ENCODE data around the gene MBD6. TPM values are rescaled to one million over a fixed set of nuclear protein-coding genes. Genes with fewer than 3 reads are reported as not detected.

Gene MBD6
- total RNA-seq, 4 donors from 2014 or later: 14.9 to 138 (median 17.1) TPM

DNA sequence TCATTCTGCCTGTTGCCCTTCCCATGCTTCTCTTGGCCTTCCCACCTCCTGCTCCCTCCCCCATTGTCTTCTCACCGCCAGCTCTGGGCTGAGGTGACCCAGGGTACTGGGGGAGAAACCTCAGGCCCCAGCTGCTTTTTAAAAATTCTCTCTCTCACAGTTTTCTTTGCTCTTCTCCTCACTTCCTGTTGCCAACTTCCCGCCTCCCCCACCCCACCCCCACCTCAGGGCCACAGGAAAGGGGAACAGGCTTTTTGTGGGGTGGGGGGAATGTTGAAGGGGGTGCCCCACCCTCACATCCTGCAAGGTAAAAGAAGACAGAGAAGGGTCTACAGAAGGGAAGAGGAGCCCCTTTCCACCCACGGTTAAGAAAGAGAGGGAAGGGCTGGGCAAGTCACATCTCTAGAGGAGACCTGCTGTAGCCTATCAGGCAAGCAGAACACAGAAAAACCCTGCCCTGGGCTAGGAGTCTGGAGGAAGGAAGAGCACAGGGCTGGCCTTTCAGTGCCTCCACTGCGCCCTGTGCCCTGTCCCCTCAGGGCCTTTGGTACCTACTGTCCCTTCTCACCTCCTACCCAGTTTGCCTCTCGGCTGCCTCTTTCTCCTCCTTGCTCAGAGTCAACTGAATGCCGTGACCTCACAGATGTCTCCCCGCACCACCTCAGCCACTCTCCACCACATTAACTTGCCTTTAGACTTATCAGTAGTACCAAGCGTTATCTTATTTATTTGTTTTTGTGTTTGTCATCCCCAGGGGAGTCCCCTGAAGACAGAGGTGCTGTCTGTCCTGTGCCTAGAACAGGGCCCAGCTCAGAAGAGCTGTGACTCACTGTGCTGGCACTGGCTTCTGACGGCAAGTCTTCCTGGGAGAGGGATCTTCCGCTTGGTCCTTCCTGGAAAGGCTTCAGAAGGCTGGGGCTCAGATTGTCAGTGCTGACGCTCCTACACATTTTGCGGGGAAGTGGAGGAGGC, 44.6 kb upstream of the MBD6 start:
- H3K4me3 ChIP-seq: no peak overlapping the region
- no peaks in the 10 kb centered on the region for H3K36me3 ChIP-seq
- peaks cover 0 to 13% of the 10 kb centered on the region in 2 donors for H3K4me1 ChIP-seq
- no peak overlapping the region for H3K27ac ChIP-seq
- no peak for TF ChIP-seq POLR2A (IDR thresholded peaks at IDR 0.05)
- TF ChIP-seq, protein P1, sequence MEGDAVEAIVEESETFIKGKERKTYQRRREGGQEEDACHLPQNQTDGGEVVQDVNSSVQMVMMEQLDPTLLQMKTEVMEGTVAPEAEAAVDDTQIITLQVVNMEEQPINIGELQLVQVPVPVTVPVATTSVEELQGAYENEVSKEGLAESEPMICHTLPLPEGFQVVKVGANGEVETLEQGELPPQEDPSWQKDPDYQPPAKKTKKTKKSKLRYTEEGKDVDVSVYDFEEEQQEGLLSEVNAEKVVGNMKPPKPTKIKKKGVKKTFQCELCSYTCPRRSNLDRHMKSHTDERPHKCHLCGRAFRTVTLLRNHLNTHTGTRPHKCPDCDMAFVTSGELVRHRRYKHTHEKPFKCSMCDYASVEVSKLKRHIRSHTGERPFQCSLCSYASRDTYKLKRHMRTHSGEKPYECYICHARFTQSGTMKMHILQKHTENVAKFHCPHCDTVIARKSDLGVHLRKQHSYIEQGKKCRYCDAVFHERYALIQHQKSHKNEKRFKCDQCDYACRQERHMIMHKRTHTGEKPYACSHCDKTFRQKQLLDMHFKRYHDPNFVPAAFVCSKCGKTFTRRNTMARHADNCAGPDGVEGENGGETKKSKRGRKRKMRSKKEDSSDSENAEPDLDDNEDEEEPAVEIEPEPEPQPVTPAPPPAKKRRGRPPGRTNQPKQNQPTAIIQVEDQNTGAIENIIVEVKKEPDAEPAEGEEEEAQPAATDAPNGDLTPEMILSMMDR (IDR thresholded peaks at IDR 0.05): no peak
- H3K27me3 ChIP-seq: peaks cover 8 to 20% of the 10 kb centered on the region in 2 donors
- no peak for DNase-seq
- H3K9me3 ChIP-seq: no peaks in the 10 kb centered on the region
- intact Hi-C loops (cut with DNase I; ENCODE audit: low total_unique reads): no loop called here

DNA sequence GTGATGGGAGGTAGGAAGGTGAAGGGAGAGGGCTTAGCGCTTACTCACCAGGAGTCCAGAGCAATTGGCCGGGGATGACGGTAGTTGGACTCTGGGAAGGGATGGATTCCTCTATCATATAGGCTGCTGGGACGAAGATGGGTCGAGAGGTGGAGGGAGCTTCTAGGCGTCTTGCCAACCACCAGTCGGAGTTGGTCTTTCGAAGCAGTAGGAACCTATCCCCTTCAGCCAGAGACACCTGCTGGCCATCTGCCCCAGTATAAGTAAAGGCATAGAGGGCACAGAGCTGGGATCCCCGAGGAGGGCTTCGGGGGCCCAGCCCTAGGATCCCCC, 43.6 kb upstream of the MBD6 start:
- Histone ChIP-seq H3K4me3 (no peak overlapping the region), H3K27ac (peak overlapping the region in 1 of 2 donors; percentile 41), H3K4me1 (peaks cover 0 to 13% of the 10 kb centered on the region in 2 donors), H3K36me3 (no peaks in the 10 kb centered on the region), H3K9me3 (no peaks in the 10 kb centered on the region), H3K27me3 (peaks cover 8 to 19% of the 10 kb centered on the region in 2 donors)
- no peak for DNase-seq
- intact Hi-C loops (cut with DNase I; ENCODE audit: low total_unique reads): no loop called here
- TF ChIP-seq, protein P1 (IDR thresholded peaks at IDR 0.05): no peak
- TF ChIP-seq POLR2A (IDR thresholded peaks at IDR 0.05): no peak

DNA sequence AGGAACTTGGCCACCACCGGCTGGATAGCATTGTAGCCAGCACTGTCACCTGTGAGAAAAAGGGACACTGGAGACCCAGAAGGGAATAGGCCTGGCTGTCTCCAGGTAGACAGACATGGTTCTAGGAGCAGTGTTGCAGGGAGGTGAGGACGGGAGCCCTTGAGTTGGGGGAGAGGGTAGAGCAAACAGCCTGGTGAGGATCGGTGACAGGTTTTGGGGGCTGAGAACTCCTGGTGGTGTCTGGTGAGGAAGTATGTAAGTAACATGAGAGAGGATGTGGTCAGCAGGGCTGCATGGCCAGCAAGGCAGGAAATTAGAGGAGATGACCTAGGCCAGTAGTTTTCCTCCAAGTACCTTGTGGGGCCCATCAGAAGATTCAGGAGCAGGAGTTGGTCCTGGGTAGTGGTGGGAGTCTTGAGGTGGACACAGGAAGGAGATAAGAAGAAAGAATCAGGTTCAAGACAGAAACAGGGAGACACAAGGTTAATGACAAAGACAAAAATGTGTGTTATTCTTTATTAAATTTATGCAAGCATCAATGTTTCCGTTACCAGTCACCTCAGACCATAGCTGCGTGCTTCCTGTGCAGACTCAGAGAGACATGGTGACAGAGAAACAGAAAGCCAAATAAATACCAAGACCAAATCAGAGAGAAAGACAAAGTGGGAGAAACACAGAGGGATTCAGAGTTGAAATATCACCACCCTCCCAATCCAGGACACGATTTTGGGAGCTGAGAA, 43.1 kb upstream of the MBD6 start, which contains the start of gene ARHGAP9:
Gene ARHGAP9 (minus strand): TSS at position 491 of the 740 bp plus-strand sequence. CDS start 460 bp downstream, at position 31.
- no peak for DNase-seq
- Histone ChIP-seq H3K27ac (peak within 1 kb of the TSS in 1 of 2 donors; percentile 41), H3K27me3 (peaks cover 8 to 13% of the 10 kb centered on the region in 2 donors), H3K9me3 (no peaks in the 10 kb centered on the region), H3K4me3 (no peak within 1 kb of the TSS), H3K36me3 (no peaks in the 10 kb centered on the region), H3K4me1 (peaks cover 0 to 13% of the 10 kb centered on the region in 2 donors)
- intact Hi-C loops (cut with DNase I; ENCODE audit: low total_unique reads): no loop called here
- TF ChIP-seq, protein P1 (IDR thresholded peaks at IDR 0.05): no peak
- TF ChIP-seq POLR2A (IDR thresholded peaks at IDR 0.05): no peak

DNA sequence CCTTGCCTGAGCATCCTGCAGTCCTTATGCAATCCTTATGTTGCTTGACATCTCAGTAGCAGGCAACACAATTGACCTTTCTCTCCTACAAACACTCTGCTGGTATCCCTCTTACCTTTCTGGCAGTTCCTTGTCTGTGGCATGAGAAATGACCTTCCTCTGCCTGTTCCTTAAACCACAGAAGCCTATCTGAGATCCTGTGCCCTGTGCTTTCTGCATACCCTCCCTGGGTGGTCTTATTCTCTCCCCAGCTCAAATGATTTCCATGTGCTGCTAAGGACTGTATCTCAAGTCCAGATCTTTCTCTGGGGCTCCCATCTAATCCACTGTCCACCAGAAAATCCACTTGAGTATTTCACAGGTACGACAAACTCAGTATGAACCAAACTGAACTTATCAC, 41.0 kb upstream of the MBD6 start:
- no peaks in the 10 kb centered on the region for H3K36me3 ChIP-seq
- no peaks in the 10 kb centered on the region for H3K4me1 ChIP-seq
- TF ChIP-seq, protein P1 (IDR thresholded peaks at IDR 0.05): no peak
- TF ChIP-seq POLR2A (IDR thresholded peaks at IDR 0.05): no peak
- no peaks in the 10 kb centered on the region for H3K9me3 ChIP-seq
- H3K4me3 ChIP-seq: no peak overlapping the region
- no peak for DNase-seq
- intact Hi-C loops (cut with DNase I; ENCODE audit: low total_unique reads): no loop called here
- peaks cover 0 to under 1% of the 10 kb centered on the region in 2 donors for H3K27me3 ChIP-seq
- H3K27ac ChIP-seq: no peak overlapping the region

Measured in uterus (tissue), 4 donors.